Natural killer cell (primary cell): ENCODE results near the gene PLEKHN1. TPM values are rescaled to one million over a fixed set of nuclear protein-coding genes. Genes with fewer than 3 reads are reported as not detected.

Experiments used
- ATAC-seq, 3 donors: fragments of 150-1000 bp in 2 of 3; fragments of 200-7000 bp in 1 of 3; cut with Tn5 transposase; 1 replicate in 1 of 3; 2 replicates in 2 of 3; pipeline ENCODE4 v1.10.0; 2021; ENCODE audit warnings: mild to moderate bottlenecking in 2 of 3, moderate library complexity in 2 of 3
- DNase-seq, 2 donors: peaks; one replicate each; pipeline versions ENCODE4 v3.0.0 to v3.0.0-alpha.2; 2013 to 2021; ENCODE audit warnings: mixed read lengths in 1 of 2
- H3K27ac ChIP-seq: one replicate; pipeline ENCODE4 v1.5.1; 2013; ENCODE audit warnings: mild to moderate bottlenecking, low read length
- H3K27me3 ChIP-seq: one replicate; pipeline ENCODE4 v1.6.1; 2013; ENCODE audit warnings: low read length; ENCODE audit not compliant: control insufficient read depth, insufficient read depth
- H3K36me3 ChIP-seq: one replicate; pipeline ENCODE4 v1.6.1; 2013; ENCODE audit warnings: low read length; ENCODE audit not compliant: control insufficient read depth, insufficient read depth
- H3K4me1 ChIP-seq: one replicate; pipeline ENCODE4 v1.6.1; 2013; ENCODE audit warnings: low read length; ENCODE audit not compliant: control insufficient read depth, insufficient read depth
- H3K4me3 ChIP-seq: one replicate; pipeline ENCODE4 v1.5.1; 2013; ENCODE audit warnings: low read length
- H3K9me3 ChIP-seq: one replicate; pipeline ENCODE4 v1.6.1; 2013; ENCODE audit warnings: low read length; ENCODE audit not compliant: control insufficient read depth, insufficient read depth
- H3K27ac Mint-ChIP-seq, 2 donors: one replicate each; pipeline ENCODE4 v1.8.0; 2022; ENCODE audit warnings: mild to moderate bottlenecking in 2 of 2, mixed read lengths in 2 of 2, moderate library complexity in 1 of 2
- H3K27me3 Mint-ChIP-seq, 2 donors: one replicate each; pipeline ENCODE4 v1.8.0; 2022; ENCODE audit warnings: low read depth in 2 of 2, mixed read lengths in 2 of 2
- H3K36me3 Mint-ChIP-seq: one replicate; pipeline ENCODE4 v1.8.0; 2022; ENCODE audit warnings: mixed read lengths
- H3K4me1 Mint-ChIP-seq, 2 donors: one replicate each; pipeline ENCODE4 v1.8.0; 2022; ENCODE audit warnings: mixed read lengths in 2 of 2
- H3K4me3 Mint-ChIP-seq: one replicate; pipeline ENCODE4 v1.8.0; 2022; ENCODE audit warnings: mild to moderate bottlenecking, moderate library complexity, mixed read lengths
- H3K9me3 Mint-ChIP-seq, 2 donors: one replicate each; pipeline ENCODE4 v1.8.0; 2022; ENCODE audit warnings: mixed read lengths in 2 of 2
- CTCF ChIP-seq: fragments of 200-600 bp; IDR thresholded peaks from one replicate; pipeline ENCODE4 v1.8.0; 2022; ENCODE audit warnings: antibody characterized with exemption
- WGBS: methylation state at CpG from one replicate; pipeline ENCODE4 v1.1.7; 2013; ENCODE audit warnings: missing lambda C conversion rate; ENCODE audit not compliant: insufficient coverage; 5-methylcytosine and 5-hydroxymethylcytosine counted together
- intact Hi-C: fragments of 100-400 bp; cut with micrococcal nuclease; formaldehyde crosslinking; loops from one replicate; pipeline ENCODE4 v1.14.2; 2022
- total RNA-seq, 4 donors: library from RNA; stranded (reverse); fragments of 120-200 nt in 1 of 4; gene quantifications; one replicate each; pipeline versions ENCODE4 v1.2.3 to v1.2.4, GENCODE V29; 2013 to 2022

PLEKHN1 gene
- total RNA-seq, 3 donors from 2014 or later (not counting 1 experiment from before 2014, with no cell fraction given) = 1.3 to 1.9 (median 1.3) TPM

GRCh38 chr1:980602-981395 lies 14.5 kb downstream of the PLEKHN1 start:
- Histone ChIP-seq H3K27ac (no peak overlapping the region), H3K27me3 (no peaks in the 10 kb centered on the region), H3K9me3 (no peaks in the 10 kb centered on the region), H3K4me1 (peaks cover 7% of the 10 kb centered on the region), H3K36me3 (no peaks in the 10 kb centered on the region), H3K4me3 (no peak overlapping the region)
- no peak for ATAC-seq
- Mint-ChIP-seq H3K9me3 (no peaks in the 10 kb centered on the region), H3K27ac (no peak overlapping the region), H3K27me3 (peaks cover 7 to 13% of the 10 kb centered on the region in 2 donors), H3K4me1 (peaks cover 0 to 4% of the 10 kb centered on the region in 2 donors), H3K36me3 (no peaks in the 10 kb centered on the region), H3K4me3 (no peak overlapping the region)
- no peak for TF ChIP-seq CTCF
- no peak for DNase-seq
- WGBS = 81% methylated on average over 35 of the region's 35 CpGs
- intact Hi-C loops = loop anchor here (5.0 kb wide), 1 partner anchor 312 kb away; no protein-coding TSS in a partner anchor

DNA sequence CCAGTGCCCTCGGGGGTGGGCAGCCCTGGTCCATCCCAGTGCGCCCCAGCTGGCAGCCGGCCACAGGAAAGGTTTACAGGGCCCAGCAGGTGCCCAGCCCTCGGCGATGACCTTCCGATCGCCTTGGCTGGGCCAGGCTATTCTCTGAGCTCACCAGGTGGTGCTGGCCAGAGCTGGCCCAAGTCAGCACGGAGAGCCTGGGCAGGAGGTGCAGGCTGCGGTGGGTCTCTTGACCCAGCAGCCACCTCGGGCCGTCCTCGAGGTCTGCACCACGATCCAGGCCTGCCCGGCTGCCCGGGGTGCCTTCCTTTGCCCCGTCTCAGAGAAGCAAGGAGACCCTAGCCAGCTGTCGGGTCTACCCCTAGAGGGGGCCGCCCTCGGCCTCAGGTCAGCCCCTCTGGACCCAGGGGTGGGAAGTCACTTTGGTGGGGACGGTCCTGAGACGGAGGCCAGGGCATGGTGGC lies 15.2 kb downstream of the PLEKHN1 start:
- Histone ChIP-seq H3K4me1 (no peaks in the 10 kb centered on the region), H3K36me3 (no peaks in the 10 kb centered on the region), H3K27me3 (no peaks in the 10 kb centered on the region), H3K4me3 (no peak overlapping the region), H3K27ac (no peak overlapping the region), H3K9me3 (no peaks in the 10 kb centered on the region)
- DNase-seq = no peak
- Mint-ChIP-seq H3K9me3 (no peaks in the 10 kb centered on the region), H3K27me3 (peaks cover 14 to 17% of the 10 kb centered on the region in 2 donors), H3K4me1 (no peaks in the 10 kb centered on the region), H3K27ac (no peak overlapping the region), H3K4me3 (no peak overlapping the region), H3K36me3 (no peaks in the 10 kb centered on the region)
- intact Hi-C loops = loop anchor here (5.0 kb wide), 1 partner anchor 311 kb away; no protein-coding TSS in a partner anchor
- no peak for ATAC-seq
- no peak for TF ChIP-seq CTCF
- WGBS = 78% methylated on average over 21 of the region's 21 CpGs

DNA sequence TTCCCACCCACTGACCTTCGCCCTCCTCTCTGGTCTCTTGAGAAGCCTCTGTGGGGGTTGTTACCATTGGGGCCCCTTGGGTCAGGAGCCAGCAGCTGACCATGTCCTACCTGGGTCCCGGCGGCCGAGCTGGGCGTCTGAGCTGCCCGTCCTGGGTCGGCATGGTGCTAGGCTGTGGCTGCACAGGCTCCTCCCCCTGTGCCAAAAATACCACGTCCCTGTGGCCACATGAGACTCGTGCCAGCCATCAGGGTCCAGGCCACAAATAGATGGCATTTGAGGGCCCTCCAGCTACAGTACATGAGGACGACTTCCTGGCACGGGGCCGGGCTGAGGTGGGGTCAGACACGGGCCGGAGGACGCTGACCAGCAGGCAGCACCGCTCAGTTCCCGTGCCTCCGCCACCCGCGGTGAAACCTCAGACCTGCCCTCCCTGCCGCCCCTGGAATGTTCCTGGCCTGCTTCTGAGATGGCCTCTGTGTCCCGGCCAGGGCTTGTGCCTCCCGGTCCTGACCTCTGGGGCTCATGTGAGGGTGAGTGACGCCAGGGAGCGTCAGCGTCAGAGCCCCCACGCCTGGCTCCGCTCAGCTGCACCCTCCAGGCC lies 15.8 kb downstream of the PLEKHN1 start, which contains the start of gene PERM1:
TSS of gene PERM1 (minus strand) at position 139 of the 604 bp plus-strand sequence. CDS start 1,064 bp downstream, outside the sequence.
- Histone ChIP-seq H3K27ac (no peak within 1 kb of the TSS), H3K4me3 (no peak within 1 kb of the TSS), H3K27me3 (no peaks in the 10 kb centered on the region), H3K4me1 (no peaks in the 10 kb centered on the region), H3K9me3 (no peaks in the 10 kb centered on the region), H3K36me3 (no peaks in the 10 kb centered on the region)
- no peak for TF ChIP-seq CTCF
- Mint-ChIP-seq H3K9me3 (no peaks in the 10 kb centered on the region), H3K27me3 (peaks cover 14 to 17% of the 10 kb centered on the region in 2 donors), H3K4me1 (no peaks in the 10 kb centered on the region), H3K36me3 (no peaks in the 10 kb centered on the region), H3K27ac (no peak within 1 kb of the TSS), H3K4me3 (no peak within 1 kb of the TSS)
- DNase-seq (no peak), ATAC-seq (no peak)
- intact Hi-C loops = loop anchor here (5.0 kb wide), 1 partner anchor 310 kb away; no protein-coding TSS in a partner anchor
- WGBS = 74% methylated on average over 28 of the region's 28 CpGs
